CD4-positive, alpha-beta memory T cell (primary cell): ENCODE data around the gene SORCS2. TPM values are rescaled to one million over a fixed set of nuclear protein-coding genes. Genes with fewer than 3 reads are reported as not detected.

Source experiments
- CTCF ChIA-PET: fragments of 350-600 bp; sonication (Branson Sonifier 250); formaldehyde crosslinking; loops from one replicate; lab custom pipeline; 2021; ENCODE audit warnings: inconsistent platforms; ENCODE audit not compliant: partially characterized antibody; lab: Charles Lee
- POLR2A ChIA-PET: fragments of 350-600 bp; sonication (Branson Sonifier 250); formaldehyde crosslinking; loops from one replicate; lab custom pipeline; 2021; ENCODE audit not compliant: partially characterized antibody; lab: Charles Lee
- DNase-seq, 5 donors: peaks; one replicate each; pipeline versions ENCODE4 v3.0.0 to v3.0.0-alpha.2; 2020 to 2022; ENCODE audit warnings: mixed read lengths in 1 of 5
- H3K27ac ChIP-seq: one replicate; pipeline ENCODE4 v1.7.0; 2013; ENCODE audit warnings: low read depth, low read length
- H3K27me3 ChIP-seq: 2 replicates; pipeline ENCODE4 v1.7.0; 2013; ENCODE audit warnings: mild to moderate bottlenecking, low read length, moderate library complexity; ENCODE audit not compliant: insufficient read depth
- H3K36me3 ChIP-seq: 2 replicates; pipeline ENCODE4 v1.7.0; 2013; ENCODE audit warnings: mild to moderate bottlenecking, low read length, moderate library complexity; ENCODE audit not compliant: insufficient read depth
- H3K4me1 ChIP-seq: 2 replicates; pipeline ENCODE4 v1.7.0; 2013; ENCODE audit warnings: mild to moderate bottlenecking, low read length, moderate library complexity; ENCODE audit not compliant: insufficient read depth
- H3K4me3 ChIP-seq, 2 donors: one replicate each; pipeline ENCODE4 v1.7.0; 2013; ENCODE audit warnings: low read length in 2 of 2, mild to moderate bottlenecking in 1 of 2
- H3K9me3 ChIP-seq, 2 donors: one replicate each; pipeline ENCODE4 v1.7.0; 2013; ENCODE audit warnings: low read length in 2 of 2, control low read depth in 1 of 2; ENCODE audit not compliant: control insufficient read depth in 1 of 2
- H3K27ac Mint-ChIP-seq, 7 donors: one replicate each; pipeline ENCODE4 v1.8.0; 2020 to 2021; ENCODE audit warnings: mixed read lengths in 7 of 7, mild to moderate bottlenecking in 6 of 7, inconsistent platforms in 3 of 7, moderate library complexity in 3 of 7
- H3K27me3 Mint-ChIP-seq, 2 donors: one replicate each; pipeline ENCODE4 v1.8.0; 2020 to 2021; ENCODE audit warnings: mixed read lengths in 2 of 2
- H3K36me3 Mint-ChIP-seq, 2 donors: one replicate each; pipeline ENCODE4 v1.8.0; 2020 to 2021; ENCODE audit warnings: mixed read lengths in 2 of 2, inconsistent platforms in 1 of 2, mild to moderate bottlenecking in 1 of 2
- H3K4me1 Mint-ChIP-seq, 4 donors: one replicate each; pipeline ENCODE4 v1.8.0; 2020 to 2021; ENCODE audit warnings: mixed read lengths in 4 of 4, mild to moderate bottlenecking in 1 of 4
- H3K4me3 Mint-ChIP-seq, 8 donors: one replicate each; pipeline ENCODE4 v1.8.0; 2020 to 2021; ENCODE audit warnings: mixed read lengths in 8 of 8, mild to moderate bottlenecking in 7 of 8, moderate library complexity in 6 of 8, inconsistent platforms in 3 of 8
- H3K9me3 Mint-ChIP-seq, 8 donors: one replicate each; pipeline ENCODE4 v1.8.0; 2020 to 2021; ENCODE audit warnings: mixed read lengths in 8 of 8, mild to moderate bottlenecking in 5 of 8, inconsistent platforms in 3 of 8, moderate library complexity in 1 of 8
- intact Hi-C: fragments of 100-400 bp; cut with micrococcal nuclease; formaldehyde crosslinking; loops from one replicate; pipeline ENCODE4 v1.15.1; 2023
- polyA plus RNA-seq, 2 donors: library from polyadenylated mRNA; unstranded; fragments of 300-500 nt; fragmentation: Illumina TruSeq; gene quantifications; one replicate each; pipeline ENCODE4 v1.2.3, GENCODE V29; 2021
- total RNA-seq, 2 experiments: library from RNA; stranded (reverse); gene quantifications; one replicate each; pipeline ENCODE4 v1.2.3, GENCODE V29; 2021

The SORCS2 gene
- total and polyA plus RNA-seq, 4 experiments from 2014 or later, result not detected

DNA sequence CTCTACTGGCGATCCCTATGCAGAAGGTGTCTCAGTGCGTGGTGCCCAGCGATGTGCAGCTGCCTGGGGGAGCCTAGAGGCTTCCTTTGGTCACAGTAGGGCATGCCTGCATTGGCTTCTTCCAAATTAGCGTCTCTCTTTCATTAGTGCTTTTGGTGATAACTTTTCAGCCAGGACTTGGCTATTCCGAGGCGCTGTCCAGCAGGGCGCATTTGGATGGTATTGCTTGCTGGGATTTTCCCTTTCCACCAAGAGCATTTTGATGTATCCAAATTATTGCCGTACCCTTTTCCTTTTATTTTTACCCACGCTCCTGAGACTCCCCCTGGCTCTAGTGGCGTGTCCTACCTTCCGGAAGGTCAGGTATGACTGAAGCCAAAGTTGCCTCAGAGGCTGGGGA, 101.4 kb downstream of the SORCS2 start:
- Histone ChIP-seq H3K9me3 (no peaks in the 10 kb centered on the region), H3K36me3 (no peaks in the 10 kb centered on the region), H3K4me1 (no peaks in the 10 kb centered on the region), H3K27me3 (no peaks in the 10 kb centered on the region), H3K4me3 (no peak overlapping the region), H3K27ac (no peak overlapping the region)
- CTCF ChIA-PET, result no interaction called here
- H3K27ac Mint-ChIP-seq, result no peak overlapping the region
- intact Hi-C loops, result no loop called here
- no peaks in the 10 kb centered on the region for H3K36me3 Mint-ChIP-seq
- peaks cover 0 to 3% of the 10 kb centered on the region in 2 donors for H3K27me3 Mint-ChIP-seq
- H3K4me3 Mint-ChIP-seq, result no peak overlapping the region
- POLR2A ChIA-PET, result no interaction called here
- no peak for DNase-seq
- H3K4me1 Mint-ChIP-seq, result no peaks in the 10 kb centered on the region
- no peaks in the 10 kb centered on the region for H3K9me3 Mint-ChIP-seq

DNA sequence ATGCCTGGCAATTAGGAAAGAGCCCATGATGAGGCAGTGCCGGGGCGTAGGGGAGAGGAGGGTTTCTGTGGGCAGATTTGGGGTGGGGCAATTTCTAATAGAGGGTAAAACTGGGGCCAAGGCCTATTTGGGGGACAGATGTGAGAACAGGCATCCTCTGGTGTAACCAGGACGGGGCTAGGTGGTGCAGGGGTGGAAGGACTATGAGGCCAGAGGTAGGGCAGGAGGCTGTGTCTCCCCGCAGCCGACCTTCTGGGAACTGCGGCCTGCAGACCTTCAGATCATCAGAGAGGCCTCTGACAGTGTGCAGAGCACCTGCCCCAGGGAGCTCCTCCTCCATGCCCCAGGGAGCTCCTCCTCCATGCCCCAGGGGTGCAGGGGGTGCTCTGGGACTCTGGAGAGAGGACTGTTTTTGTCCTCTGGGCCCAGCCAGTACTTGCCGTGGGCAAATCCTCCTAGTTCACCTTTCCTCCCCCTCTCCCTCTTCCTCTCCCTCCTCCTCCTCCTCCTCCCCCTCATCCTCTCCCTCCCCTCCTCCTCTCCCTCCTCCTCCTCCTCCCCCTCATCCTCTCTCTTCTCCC, 101.9 kb downstream of the SORCS2 start:
- H3K4me3 Mint-ChIP-seq, result no peak overlapping the region
- no peak for DNase-seq
- H3K27me3 ChIP-seq, result no peaks in the 10 kb centered on the region
- H3K9me3 Mint-ChIP-seq, result no peaks in the 10 kb centered on the region
- H3K36me3 Mint-ChIP-seq, result no peaks in the 10 kb centered on the region
- no peaks in the 10 kb centered on the region for H3K36me3 ChIP-seq
- intact Hi-C loops, result no loop called here
- CTCF ChIA-PET, result no interaction called here
- H3K4me1 ChIP-seq, result no peaks in the 10 kb centered on the region
- POLR2A ChIA-PET, result no interaction called here
- no peak overlapping the region for H3K27ac Mint-ChIP-seq
- H3K4me3 ChIP-seq, result no peak overlapping the region
- no peaks in the 10 kb centered on the region for H3K9me3 ChIP-seq
- H3K27me3 Mint-ChIP-seq, result peaks cover 1 to 4% of the 10 kb centered on the region in 2 donors
- H3K4me1 Mint-ChIP-seq, result no peaks in the 10 kb centered on the region
- no peak overlapping the region for H3K27ac ChIP-seq

DNA sequence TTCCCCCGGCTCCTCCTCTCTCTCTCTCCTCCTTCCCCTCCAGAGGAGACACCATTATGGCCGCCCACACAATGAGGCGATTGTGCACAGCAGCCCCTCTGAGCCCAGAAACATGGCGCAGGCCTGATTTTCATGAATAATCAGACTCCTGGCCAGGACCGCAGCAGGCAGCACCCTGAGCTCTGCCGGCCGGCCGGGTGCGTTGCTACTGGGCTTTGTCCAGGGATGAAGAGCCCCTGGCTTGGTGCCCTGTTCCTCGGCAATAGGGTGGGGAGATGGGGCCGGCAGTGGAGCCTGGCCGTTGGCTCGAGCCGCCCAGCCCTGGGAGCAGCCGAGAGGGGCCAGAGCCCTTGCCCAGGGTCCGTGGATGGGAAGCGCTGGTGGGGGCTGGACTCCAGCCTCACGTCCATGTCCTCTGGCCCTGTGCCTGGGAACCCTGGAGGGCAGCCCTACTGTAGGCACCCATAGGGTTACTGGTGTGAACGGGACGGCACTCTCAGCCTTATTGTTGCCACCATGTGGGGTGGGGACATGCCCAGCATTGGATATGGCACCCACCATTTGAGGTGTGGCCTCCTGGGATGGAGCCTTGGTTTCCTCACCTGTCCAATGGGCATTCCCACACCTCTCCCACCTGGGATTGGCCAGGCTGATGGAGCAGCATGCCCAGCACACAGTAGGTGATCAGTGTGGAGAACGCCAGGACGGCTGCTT, 103.0 kb downstream of the SORCS2 start:
- Mint-ChIP-seq H3K27ac (no peak overlapping the region), H3K9me3 (peaks cover 0 to 2% (median 0%) of the 10 kb centered on the region in 8 donors), H3K4me3 (no peak overlapping the region), H3K27me3 (peaks cover 2 to 11% of the 10 kb centered on the region in 2 donors), H3K36me3 (no peaks in the 10 kb centered on the region), H3K4me1 (no peaks in the 10 kb centered on the region)
- intact Hi-C loops, result no loop called here
- ChIA-PET POLR2A (no interaction called here), CTCF (no interaction called here)
- no peak for DNase-seq
- no peaks in the 10 kb centered on the region for H3K9me3 ChIP-seq
- no peaks in the 10 kb centered on the region for H3K4me1 ChIP-seq
- H3K27ac ChIP-seq, result no peak overlapping the region
- H3K27me3 ChIP-seq, result no peaks in the 10 kb centered on the region
- no peak overlapping the region for H3K4me3 ChIP-seq
- no peaks in the 10 kb centered on the region for H3K36me3 ChIP-seq

DNA sequence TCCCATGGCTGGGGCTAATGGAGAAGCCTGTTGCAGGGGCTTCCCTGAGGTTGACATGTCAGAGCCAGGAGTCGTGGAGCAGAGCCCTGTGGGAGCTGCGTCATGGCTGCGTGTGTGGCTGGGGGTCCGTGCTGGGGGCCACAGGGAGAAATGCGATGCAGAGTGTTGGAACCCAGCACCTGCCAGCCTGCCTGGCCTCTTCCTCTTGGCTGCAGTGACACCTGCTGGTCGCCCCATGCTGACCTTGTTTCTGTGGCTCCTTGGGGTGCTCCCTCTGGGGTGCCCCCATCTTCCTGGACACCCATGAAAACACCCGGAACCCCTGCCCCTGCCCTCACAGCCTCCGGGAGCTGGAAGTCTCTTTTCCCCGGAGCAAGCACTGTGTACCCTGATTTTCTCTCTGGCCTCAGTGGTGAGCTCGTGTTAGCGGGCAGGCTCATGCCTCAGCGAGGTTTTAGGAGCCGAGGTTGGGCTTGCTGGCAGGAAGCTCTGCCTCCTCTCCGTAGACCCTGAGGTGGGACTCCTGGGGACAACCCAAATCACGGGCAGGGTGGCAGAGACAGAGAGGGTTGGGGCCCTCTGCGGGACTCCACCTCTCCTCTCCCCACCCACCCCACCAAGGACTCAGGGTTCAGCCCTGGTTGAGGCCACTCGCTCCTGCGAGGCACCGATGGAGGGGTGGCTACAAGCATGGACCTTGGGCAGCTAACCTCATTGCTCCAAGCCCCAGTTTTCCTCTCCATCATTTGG, 103.7 kb downstream of the SORCS2 start:
- H3K27ac Mint-ChIP-seq, result no peak overlapping the region
- intact Hi-C loops, result no loop called here
- no peak overlapping the region for H3K4me3 Mint-ChIP-seq
- no peaks in the 10 kb centered on the region for H3K36me3 Mint-ChIP-seq
- no peaks in the 10 kb centered on the region for H3K4me1 ChIP-seq
- no peaks in the 10 kb centered on the region for H3K27me3 ChIP-seq
- no peak for DNase-seq
- no peak overlapping the region for H3K4me3 ChIP-seq
- no peak overlapping the region for H3K27ac ChIP-seq
- ChIA-PET POLR2A (no interaction called here), CTCF (no interaction called here)
- no peaks in the 10 kb centered on the region for H3K4me1 Mint-ChIP-seq
- no peaks in the 10 kb centered on the region for H3K9me3 ChIP-seq
- no peaks in the 10 kb centered on the region for H3K36me3 ChIP-seq
- H3K9me3 Mint-ChIP-seq, result peaks cover 0 to 2% (median 0%) of the 10 kb centered on the region in 8 donors
- H3K27me3 Mint-ChIP-seq, result peaks cover 2 to 11% of the 10 kb centered on the region in 2 donors

DNA sequence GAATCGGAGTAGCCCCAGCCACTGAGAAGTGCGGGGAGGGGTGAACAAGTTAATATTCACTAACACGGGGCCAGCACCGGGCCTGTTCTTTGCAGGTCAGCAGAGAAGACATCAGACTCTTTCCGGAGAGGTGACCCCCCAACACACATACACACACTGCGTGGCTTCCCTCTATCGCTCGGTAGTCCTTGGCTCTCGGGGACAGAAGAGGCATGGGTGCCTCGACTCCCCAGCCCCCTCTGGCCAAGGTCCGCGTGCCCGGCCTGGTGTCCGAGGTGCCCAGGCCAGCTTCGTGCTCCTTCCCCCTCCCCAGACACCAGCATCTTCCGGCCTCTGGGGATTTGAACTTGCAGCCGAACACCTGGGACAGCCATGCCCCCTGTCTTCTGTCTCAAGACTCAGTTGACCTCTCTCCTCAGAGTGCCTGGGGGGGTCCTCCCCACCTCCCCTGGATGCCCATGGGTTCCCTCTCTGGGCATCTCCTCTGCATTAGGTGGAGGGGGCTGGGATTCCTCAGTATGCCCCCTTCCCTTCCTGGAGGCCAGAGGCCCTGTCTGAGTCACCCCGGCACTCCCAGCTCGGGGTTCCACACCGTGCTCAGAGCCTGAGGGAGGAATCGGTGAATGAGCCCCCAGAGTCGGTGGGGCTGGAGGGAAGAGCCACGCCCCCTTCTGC, 104.5 kb downstream of the SORCS2 start:
- ChIA-PET CTCF (no interaction called here), POLR2A (no interaction called here)
- Mint-ChIP-seq H3K4me1 (no peaks in the 10 kb centered on the region), H3K36me3 (no peaks in the 10 kb centered on the region), H3K27ac (no peak overlapping the region), H3K4me3 (no peak overlapping the region), H3K27me3 (peaks cover 2 to 13% of the 10 kb centered on the region in 2 donors), H3K9me3 (peaks cover 0 to 2% (median 0%) of the 10 kb centered on the region in 8 donors)
- H3K4me3 ChIP-seq, result no peak overlapping the region
- no peaks in the 10 kb centered on the region for H3K4me1 ChIP-seq
- no peaks in the 10 kb centered on the region for H3K9me3 ChIP-seq
- H3K27ac ChIP-seq, result no peak overlapping the region
- no peaks in the 10 kb centered on the region for H3K36me3 ChIP-seq
- DNase-seq, result no peak
- H3K27me3 ChIP-seq, result no peaks in the 10 kb centered on the region
- intact Hi-C loops, result no loop called here

DNA sequence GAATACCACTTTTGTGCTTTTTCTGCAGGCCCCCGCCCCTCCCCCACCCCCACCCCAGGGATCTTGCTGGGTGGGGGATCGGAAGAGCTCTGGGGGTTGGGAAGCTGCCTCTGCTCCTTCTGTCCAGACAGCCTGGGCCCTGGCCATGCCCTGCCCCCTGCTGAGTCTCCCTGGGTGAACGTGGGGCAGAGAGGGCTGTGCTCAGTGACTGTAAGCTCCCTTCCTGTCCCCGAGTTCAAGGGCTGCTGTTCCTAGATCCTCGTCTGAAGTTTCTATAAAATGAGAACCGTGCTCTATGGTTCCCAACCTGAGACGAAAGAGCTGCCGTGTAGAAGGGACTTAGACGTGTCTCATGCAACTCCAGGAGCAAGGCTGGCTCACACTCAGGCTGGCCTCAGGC, 105.0 kb downstream of the SORCS2 start:
- DNase-seq, result no peak
- CTCF ChIA-PET, result no interaction called here
- intact Hi-C loops, result no loop called here
- POLR2A ChIA-PET, result no interaction called here
- Histone ChIP-seq H3K9me3 (no peaks in the 10 kb centered on the region), H3K4me1 (no peaks in the 10 kb centered on the region), H3K27ac (no peak overlapping the region), H3K4me3 (no peak overlapping the region), H3K27me3 (no peaks in the 10 kb centered on the region), H3K36me3 (no peaks in the 10 kb centered on the region)
- H3K9me3 Mint-ChIP-seq, result peaks cover 0 to 2% (median 0%) of the 10 kb centered on the region in 8 donors
- H3K27me3 Mint-ChIP-seq, result peaks cover 2 to 15% of the 10 kb centered on the region in 2 donors
- no peak overlapping the region for H3K4me3 Mint-ChIP-seq
- no peaks in the 10 kb centered on the region for H3K4me1 Mint-ChIP-seq
- H3K27ac Mint-ChIP-seq, result no peak overlapping the region
- H3K36me3 Mint-ChIP-seq, result no peaks in the 10 kb centered on the region

DNA sequence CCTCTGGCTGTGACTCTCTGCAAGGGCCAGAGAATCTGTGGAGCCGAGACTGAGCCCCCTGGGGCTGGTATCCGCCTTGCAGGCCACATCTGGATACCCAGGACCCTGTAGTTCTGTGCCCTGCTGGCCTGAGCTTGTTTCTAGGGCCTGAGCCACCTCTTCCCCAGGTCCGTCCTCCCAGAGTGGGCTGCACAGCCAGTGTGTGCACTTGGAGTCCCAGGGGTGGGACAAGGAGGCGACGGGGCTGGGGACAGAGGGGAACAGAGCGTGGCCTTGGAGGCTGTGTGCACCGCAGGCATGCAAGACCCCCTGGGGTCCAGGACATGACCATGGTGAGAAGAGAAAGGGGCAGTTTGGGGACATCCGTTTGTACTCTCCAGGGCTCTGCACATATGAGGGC, 105.5 kb downstream of the SORCS2 start:
- no peaks in the 10 kb centered on the region for H3K36me3 Mint-ChIP-seq
- CTCF ChIA-PET, result no interaction called here
- POLR2A ChIA-PET, result no interaction called here
- no peak overlapping the region for H3K4me3 ChIP-seq
- no peaks in the 10 kb centered on the region for H3K4me1 ChIP-seq
- H3K27me3 Mint-ChIP-seq, result peaks cover 2 to 15% of the 10 kb centered on the region in 2 donors
- H3K27ac Mint-ChIP-seq, result no peak overlapping the region
- no peaks in the 10 kb centered on the region for H3K36me3 ChIP-seq
- no peak overlapping the region for H3K4me3 Mint-ChIP-seq
- peaks cover 0 to 2% (median 0%) of the 10 kb centered on the region in 8 donors for H3K9me3 Mint-ChIP-seq
- no peak for DNase-seq
- H3K4me1 Mint-ChIP-seq, result no peaks in the 10 kb centered on the region
- H3K9me3 ChIP-seq, result no peaks in the 10 kb centered on the region
- no peaks in the 10 kb centered on the region for H3K27me3 ChIP-seq
- intact Hi-C loops, result no loop called here
- no peak overlapping the region for H3K27ac ChIP-seq
